GM19025 (cell line): ENCODE results near the gene GNRHR.

ENCODE experiments used
- ATAC-seq: cut with Tn5 transposase; IDR thresholded peaks from one replicate; pipeline ENCODE4 v1.9.1; 2021; ENCODE audit warnings: mild to moderate bottlenecking, low read depth, moderate library complexity; ENCODE audit not compliant: unreplicated experiment

The GNRHR gene

DNA sequence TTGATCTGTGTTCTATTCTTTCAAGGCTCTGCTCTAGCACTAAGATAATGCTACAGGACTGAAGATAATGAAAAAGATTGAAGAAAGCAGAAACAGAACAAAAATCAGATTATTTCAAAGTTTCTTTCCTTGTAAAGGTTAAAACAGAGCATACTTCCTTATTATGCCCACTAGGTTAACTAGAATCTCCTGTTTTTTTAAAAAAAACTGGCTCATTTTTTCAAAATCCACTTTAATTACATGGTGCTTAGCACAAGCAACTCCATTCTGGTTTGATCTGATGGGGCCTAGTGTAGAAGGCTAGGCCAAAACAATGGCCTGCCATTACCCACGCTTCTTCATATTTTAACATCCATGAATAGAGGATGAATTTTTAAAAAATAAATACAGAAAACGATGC, 52.0 kb downstream of the GNRHR start:
- no peak for ATAC-seq

- no peak for ATAC-seq
Measured at GRCh38 chr4:67701517-67701850, 52.7 kb downstream of the GNRHR start.

DNA sequence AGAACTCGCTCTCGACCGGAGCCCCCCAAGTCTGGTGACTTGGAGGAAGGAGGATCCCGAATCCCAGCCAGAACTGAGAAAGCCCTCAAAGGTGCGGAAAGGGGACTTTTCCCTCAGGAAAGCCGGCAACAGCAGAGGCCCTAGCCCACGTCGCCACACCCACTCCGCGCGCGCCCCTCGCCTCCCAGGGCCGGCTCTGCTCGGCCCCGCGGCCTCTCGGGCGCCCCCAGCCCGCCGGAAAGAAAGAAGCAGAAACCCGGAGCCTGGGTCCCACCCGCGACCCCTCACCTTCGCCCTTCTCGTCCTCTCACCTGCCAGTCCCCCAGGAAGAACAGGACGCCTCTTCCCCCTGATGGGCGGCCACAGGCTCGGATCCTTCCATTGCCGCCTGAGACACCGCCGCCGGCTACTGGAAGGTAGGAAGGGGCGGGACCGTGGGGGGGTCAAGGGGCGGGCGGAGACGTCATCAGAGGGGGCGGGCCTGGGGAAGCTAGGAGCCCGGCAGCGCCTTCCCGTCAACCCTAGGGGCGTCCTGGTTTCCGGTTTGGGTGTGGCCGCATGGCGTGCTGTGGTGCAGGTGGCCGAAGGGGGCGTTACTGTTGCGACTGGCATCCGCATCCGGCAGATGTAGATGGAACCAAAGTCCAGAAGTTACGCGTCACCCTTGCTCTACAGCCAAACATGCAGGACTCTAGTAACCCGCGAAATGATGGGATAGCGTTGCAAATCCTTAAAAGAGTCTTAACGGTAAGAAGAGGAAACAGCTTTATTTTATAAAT, 53.3 kb downstream of the GNRHR start, which contains the start of gene UBA6:
Gene UBA6, minus strand, starts transcription at position 418 of the 779 bp plus-strand sequence. Its CDS starts 36 bp downstream, at position 382.
- peak; percentile 97 for ATAC-seq

GRCh38 chr4:67700116-67700737, 54.0 kb downstream of the GNRHR start:
- peak; percentile 1 for ATAC-seq

GRCh38 chr4:67699603-67700002, 54.6 kb downstream of the GNRHR start:
- ATAC-seq, result no peak

- ATAC-seq, result no peak
Measured at GRCh38 chr4:67697860-67698687, 56.1 kb downstream of the GNRHR start.

DNA sequence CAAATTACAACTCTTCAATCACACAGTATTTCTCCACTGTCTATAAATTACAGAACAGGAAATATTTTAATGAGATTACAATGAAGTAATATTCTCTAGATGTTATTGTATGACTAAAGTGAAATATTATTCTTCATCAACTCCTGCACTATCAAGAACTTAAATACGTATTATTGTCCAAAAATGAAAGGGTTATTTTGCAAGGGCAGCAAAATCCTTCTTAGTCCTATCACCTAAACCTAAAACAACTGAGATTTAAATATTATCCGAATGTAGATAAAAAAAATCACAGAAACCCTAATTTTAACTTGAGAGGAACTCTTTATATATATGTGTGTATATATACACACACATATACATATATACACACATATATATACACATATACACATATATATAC, 58.1 kb downstream of the GNRHR start:
- no peak for ATAC-seq

DNA sequence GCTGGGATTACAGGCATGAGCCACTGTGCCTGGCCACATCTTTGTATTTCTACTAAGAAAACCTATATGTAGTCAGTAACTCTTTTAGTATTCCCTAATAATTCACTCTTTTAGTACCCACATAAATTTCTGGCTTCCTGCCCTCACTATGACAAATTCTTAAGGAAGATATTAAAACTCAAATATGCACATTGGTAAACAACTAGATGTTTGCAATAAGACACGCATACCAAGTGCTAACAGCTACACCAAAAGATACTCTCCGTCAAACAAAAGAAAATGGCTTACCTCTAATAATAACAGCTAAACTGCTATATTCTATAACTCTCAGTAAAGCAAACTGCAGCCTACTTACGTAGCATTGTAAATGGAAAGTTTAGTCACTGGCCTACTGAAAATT, 59.5 kb downstream of the GNRHR start:
- no peak for ATAC-seq

GRCh38 chr4:67691328-67691727, 62.9 kb downstream of the GNRHR start:
- ATAC-seq, result no peak
